Measurements from ENCODE around the gene ZSCAN16. TPM values are rescaled to one million over a fixed set of nuclear protein-coding genes. Genes with fewer than 3 reads are reported as not detected.

The ZSCAN16 gene
- total and polyA plus RNA-seq, 2 of the 13 experiments (the other 11 are each of a cell fraction or from before 2014, with no cell fraction given), result 5.7 to 12.7 TPM

GRCh38 chr6:28080631-28081485 lies 43.6 kb upstream of the ZSCAN16 start (continued):
- TF ChIP-seq PRDM10 (CRISPR knock-in tag; IDR thresholded peaks at IDR 0.05; ENCODE audit: low read depth) (peak; percentile 83), IRF2 (CRISPR knock-in tag; IDR thresholded peaks at IDR 0.05) (peak; percentile 99), CREBL2 (CRISPR knock-in tag; IDR thresholded peaks at IDR 0.05; ENCODE audit: borderline replicate concordance) (no peak), PLRG1 (conservative IDR thresholded peaks at IDR 0.05) (no peak), HOMEZ (CRISPR knock-in tag; IDR thresholded peaks at IDR 0.05; ENCODE audit: low read depth) (peak; percentile 80), FLYWCH1 (CRISPR knock-in tag; IDR thresholded peaks at IDR 0.05) (no peak), ZNF274 (CRISPR knock-in tag; IDR thresholded peaks at IDR 0.05) (peak; percentile 83), RAD51 (IDR thresholded peaks at IDR 0.05; ENCODE audit: borderline replicate concordance) (no peak), ZNF576 (CRISPR knock-in tag; IDR thresholded peaks at IDR 0.05) (no peak), DZIP1 (CRISPR knock-in tag; IDR thresholded peaks at IDR 0.05) (peak; percentile 75; the same call in 1 of the 2 replicates), ZNF337 (CRISPR knock-in tag; IDR thresholded peaks at IDR 0.05; ENCODE audit: borderline replicate concordance, low read depth) (peak; percentile 56; the same call in 1 of the 2 replicates), SYNCRIP (IDR thresholded peaks at IDR 0.05; ENCODE audit: insufficient read depth, low read depth, low read length) (no peak), MBNL3 (CRISPR knock-in tag; conservative IDR thresholded peaks at IDR 0.05) (no peak), KAT2B (IDR thresholded peaks at IDR 0.05; ENCODE audit: borderline replicate concordance, low read depth, low read length) (no peak), ZNF224 (CRISPR knock-in tag; IDR thresholded peaks at IDR 0.05) (no peak; the same call in 1 of the 2 replicates), ZNF7 (CRISPR knock-in tag; IDR thresholded peaks at IDR 0.05) (no peak), MTA1 (CRISPR knock-in tag; IDR thresholded peaks at IDR 0.05; ENCODE audit: borderline replicate concordance) (no peak), BRD4 (CRISPR knock-in tag; IDR thresholded peaks at IDR 0.05) (peak; percentile 89; the same call in 1 of the 2 replicates), KLF15 (CRISPR knock-in tag; IDR thresholded peaks at IDR 0.05; ENCODE audit: borderline replicate concordance) (peak; percentile 74; the same call in 1 of the 2 replicates)
